GM18870 (cell line): ENCODE results near the gene ATG16L2.

Experiments used
- ATAC-seq: cut with Tn5 transposase; IDR thresholded peaks from one replicate; pipeline ENCODE4 v1.9.1; 2021; ENCODE audit warnings: moderate library complexity; ENCODE audit not compliant: unreplicated experiment

Gene ATG16L2, protein sequence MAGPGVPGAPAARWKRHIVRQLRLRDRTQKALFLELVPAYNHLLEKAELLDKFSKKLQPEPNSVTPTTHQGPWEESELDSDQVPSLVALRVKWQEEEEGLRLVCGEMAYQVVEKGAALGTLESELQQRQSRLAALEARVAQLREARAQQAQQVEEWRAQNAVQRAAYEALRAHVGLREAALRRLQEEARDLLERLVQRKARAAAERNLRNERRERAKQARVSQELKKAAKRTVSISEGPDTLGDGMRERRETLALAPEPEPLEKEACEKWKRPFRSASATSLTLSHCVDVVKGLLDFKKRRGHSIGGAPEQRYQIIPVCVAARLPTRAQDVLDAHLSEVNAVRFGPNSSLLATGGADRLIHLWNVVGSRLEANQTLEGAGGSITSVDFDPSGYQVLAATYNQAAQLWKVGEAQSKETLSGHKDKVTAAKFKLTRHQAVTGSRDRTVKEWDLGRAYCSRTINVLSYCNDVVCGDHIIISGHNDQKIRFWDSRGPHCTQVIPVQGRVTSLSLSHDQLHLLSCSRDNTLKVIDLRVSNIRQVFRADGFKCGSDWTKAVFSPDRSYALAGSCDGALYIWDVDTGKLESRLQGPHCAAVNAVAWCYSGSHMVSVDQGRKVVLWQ

DNA sequence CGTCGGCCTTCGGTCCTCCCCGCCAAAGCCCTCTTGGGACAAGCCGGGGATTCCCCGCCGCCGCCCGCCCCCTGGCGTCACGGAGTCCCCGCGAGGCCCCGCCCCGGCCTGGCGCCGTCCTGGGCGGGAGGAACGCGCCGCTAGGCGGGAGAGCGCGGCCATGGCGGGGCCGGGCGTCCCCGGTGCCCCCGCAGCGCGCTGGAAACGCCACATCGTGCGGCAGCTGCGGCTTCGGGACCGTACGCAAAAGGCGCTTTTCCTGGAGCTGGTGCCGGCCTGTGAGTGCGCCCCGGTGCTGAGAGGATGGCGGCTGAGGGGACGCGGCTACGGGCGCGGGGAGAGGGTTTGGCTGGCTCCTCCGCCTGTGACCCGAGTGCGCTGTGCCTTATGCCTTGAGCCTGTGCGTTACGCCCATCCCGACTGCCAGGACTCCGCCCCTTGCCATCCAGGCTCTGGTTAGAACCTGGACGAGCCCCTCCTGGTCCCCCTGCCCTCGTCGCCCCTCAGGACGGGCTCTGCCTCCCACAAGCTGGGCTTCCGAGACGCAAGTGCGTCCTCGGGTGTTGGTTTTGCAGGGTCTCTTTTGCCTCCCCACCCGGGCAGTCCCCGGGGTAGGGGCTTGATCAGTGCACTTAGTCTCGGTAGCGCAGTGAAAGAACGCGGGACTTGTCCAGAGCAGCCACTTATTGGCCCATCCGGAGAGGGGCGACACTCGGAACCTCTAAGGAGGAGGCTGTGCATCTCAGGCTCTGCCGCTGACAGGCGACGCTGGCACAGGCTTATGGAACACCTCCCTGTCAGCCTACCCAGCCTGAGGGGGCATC, at the start of gene ATG16L2:
TSS of gene ATG16L2 (plus strand) at position 126 of the 824 bp plus-strand sequence. CDS start at position 161, 35 bp downstream.
- peak; percentile 29 for ATAC-seq

GRCh38 chr11:72764503-72764902, 49.7 kb upstream of the ATG16L2 start:
- ATAC-seq = no peak

DNA sequence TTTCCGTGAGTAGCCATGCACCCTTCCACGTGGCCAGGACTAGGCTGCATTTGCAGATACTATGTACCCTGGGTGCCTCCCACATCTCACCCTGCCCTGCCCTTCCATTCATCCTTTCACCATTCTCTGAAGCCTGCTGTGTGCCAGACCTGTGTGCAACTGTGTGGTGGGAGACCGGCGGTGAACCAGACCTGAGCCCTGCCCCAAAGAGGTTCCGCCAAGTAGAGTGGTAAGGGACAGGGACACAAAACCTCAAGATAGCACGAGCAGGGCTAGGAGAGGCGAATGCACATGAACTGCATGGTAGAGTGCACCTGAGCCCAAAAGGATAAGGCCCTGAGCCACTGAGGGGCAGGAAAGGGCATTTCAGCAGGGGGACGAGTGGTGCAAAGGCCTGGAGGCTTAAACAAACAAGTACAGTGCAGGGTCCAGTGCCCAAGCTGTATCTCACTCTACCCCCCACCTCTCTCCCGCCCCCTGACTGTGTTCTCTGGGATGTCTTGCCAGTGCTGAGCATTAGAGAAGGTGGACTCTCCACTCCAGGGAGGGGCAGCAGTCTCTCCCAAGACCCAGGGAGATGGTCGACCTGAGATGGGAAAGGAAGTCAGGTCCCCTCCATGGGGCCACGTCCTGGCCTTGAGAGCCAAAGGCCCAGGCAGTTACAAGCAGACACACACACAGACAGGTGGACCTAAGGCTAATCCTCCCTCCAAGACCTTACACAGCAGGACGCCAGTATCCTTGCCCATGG, 47.9 kb upstream of the ATG16L2 start:
- no peak for ATAC-seq

- no peak for ATAC-seq
Measured at GRCh38 chr11:72767203-72768062, 46.8 kb upstream of the ATG16L2 start.

GRCh38 chr11:72768581-72768980, 45.6 kb upstream of the ATG16L2 start:
- ATAC-seq = no peak

DNA sequence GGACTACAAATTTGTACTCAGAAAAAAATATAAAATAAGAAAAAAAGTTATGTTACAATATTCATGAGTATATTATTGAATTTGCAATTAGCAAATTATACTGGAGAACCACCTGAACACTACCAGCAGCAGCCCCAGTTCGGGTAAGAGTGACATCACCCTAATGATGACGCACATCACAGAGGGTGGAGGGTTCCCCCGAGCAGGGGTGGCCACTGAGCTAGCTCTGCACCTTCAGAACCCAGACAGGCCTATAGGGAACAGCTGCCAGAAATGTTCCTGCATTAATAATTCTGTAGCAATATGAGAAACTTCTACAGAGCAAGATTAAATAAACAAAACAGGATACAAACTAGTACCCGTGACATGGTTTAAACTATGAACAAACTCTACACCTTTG, 44.5 kb upstream of the ATG16L2 start:
- ATAC-seq = no peak

GRCh38 chr11:72770799-72771198, 43.4 kb upstream of the ATG16L2 start:
- ATAC-seq = no peak

DNA sequence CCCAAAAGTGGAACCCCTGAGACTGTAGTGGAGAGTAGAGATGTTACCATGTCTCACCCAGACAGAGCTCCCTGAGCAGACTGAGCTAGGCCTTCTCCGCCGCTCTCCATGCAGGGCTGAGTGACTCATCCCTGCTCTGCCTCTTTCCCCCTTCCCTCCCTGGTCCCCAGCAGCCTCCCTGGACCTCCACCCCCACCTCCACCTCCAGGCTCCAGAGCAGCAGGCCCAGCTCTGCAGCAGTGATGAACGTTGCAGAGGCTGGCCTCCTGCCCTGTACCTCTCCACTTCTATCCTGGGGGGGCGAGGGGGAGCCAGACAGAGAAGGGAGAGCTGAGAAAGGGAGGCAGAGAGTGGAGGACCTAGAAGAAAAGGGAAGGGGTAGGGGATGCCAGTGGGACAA, 42.7 kb upstream of the ATG16L2 start:
- ATAC-seq = no peak

GRCh38 chr11:72772059-72772458, 42.2 kb upstream of the ATG16L2 start:
- ATAC-seq = no peak

DNA sequence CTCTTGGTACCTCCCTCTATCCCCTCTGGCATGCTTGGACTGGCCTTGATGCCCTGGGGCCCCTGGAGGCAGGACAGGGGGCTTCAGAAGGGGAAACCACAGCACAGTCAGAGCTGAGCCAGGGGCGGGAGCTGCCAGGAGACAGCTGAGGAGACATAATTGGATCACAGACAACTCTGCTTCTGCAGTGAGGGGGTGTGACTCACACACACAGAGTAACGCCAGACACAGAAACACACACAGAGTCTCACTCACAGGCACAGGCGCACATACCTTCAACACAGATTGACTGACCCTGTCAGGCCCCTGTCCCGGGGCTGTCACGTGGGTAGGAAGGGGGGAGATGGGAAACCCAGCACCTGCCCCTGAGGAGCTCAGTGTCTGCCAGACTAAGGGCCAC, 40.9 kb upstream of the ATG16L2 start:
- ATAC-seq = no peak

GRCh38 chr11:72773696-72774095, 40.5 kb upstream of the ATG16L2 start:
- no peak for ATAC-seq

DNA sequence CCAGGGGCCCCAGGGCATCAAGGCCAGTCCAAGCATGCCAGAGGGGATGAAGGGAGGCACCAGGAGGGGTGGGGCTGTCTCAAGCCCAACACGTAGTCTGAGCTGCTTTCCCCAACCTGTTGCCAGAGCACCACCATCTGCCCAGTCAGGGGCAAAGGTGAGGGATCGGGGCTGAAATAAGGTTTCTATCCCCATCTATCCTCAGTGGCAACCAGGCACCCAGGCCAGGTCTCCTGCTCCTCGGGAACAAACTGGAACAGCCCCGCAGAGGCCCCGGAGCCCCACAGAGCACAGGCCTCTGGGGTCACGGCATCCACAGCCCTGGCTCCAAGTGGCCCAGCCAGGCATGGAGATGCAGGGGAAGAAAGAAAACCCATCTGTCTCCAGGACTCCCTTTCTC, 39.7 kb upstream of the ATG16L2 start:
- ATAC-seq = no peak

GRCh38 chr11:72775288-72776110, 38.7 kb upstream of the ATG16L2 start:
- ATAC-seq = no peak

- ATAC-seq = no peak
Measured at GRCh38 chr11:72776117-72776843, 37.9 kb upstream of the ATG16L2 start.

GRCh38 chr11:72776844-72777754, 37.1 kb upstream of the ATG16L2 start:
- ATAC-seq = no peak

- ATAC-seq = no peak
Measured at GRCh38 chr11:72777755-72778278, 36.4 kb upstream of the ATG16L2 start.
